ENCODE measurements around the gene C22orf31.

DNA sequence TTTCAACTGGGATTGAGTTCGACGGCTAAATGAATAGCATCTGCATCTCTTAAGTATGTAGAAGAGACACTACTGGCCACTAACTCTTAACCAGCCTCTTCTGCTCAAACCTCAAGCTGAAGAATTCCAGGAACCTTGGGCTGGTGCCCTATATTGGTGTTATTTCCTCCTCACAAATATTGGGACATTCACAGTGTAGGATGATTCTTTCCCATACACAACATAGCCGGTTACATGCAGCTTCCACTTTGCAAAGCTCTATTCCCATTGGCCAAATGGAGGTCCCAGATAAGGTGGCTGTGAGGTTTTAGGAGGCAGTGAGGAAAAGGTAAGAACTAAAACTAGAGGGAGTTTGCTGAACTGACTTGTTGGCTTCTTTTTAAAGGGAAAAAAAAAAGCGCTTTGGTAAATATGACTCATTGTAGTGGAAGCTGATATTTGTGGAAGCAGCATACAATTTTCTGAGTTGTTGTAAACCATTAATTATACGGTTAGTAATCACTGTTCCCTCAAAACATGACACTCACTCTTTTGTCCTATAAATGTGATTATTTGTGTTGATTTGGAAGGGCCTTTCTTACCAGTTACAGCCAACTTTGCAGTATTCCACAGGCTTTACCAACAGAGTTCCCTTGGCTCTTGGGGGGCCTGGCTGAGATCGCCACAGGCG, 17.6 kb downstream of the C22orf31 start:
- TF ChIP-seq, protein P1, sequence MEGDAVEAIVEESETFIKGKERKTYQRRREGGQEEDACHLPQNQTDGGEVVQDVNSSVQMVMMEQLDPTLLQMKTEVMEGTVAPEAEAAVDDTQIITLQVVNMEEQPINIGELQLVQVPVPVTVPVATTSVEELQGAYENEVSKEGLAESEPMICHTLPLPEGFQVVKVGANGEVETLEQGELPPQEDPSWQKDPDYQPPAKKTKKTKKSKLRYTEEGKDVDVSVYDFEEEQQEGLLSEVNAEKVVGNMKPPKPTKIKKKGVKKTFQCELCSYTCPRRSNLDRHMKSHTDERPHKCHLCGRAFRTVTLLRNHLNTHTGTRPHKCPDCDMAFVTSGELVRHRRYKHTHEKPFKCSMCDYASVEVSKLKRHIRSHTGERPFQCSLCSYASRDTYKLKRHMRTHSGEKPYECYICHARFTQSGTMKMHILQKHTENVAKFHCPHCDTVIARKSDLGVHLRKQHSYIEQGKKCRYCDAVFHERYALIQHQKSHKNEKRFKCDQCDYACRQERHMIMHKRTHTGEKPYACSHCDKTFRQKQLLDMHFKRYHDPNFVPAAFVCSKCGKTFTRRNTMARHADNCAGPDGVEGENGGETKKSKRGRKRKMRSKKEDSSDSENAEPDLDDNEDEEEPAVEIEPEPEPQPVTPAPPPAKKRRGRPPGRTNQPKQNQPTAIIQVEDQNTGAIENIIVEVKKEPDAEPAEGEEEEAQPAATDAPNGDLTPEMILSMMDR (IDR thresholded peaks at IDR 0.05), result no peak
- TF ChIP-seq POLR2A (IDR thresholded peaks at IDR 0.05), result no peak
